GM15510 (cell line): ENCODE data around the gene SPAG5.

Experiments
- POLR2A ChIP-seq: IDR thresholded peaks from 3 replicates; pipeline ENCODE4 v1.6.1; 2011; ENCODE audit warnings: borderline replicate concordance; ENCODE audit not compliant: insufficient read length; ENCODE audit errors: extremely low read depth

The SPAG5 gene

GRCh38 chr17:28544402-28545140, 54.3 kb downstream of the SPAG5 start:
- TF ChIP-seq POLR2A = no peak

GRCh38 chr17:28541439-28541838, 57.4 kb downstream of the SPAG5 start:
- TF ChIP-seq POLR2A = no peak

- no peak for TF ChIP-seq POLR2A
Measured at GRCh38 chr17:28540231-28540630, 58.6 kb downstream of the SPAG5 start.

GRCh38 chr17:28538296-28538895, 60.4 kb downstream of the SPAG5 start:
- TF ChIP-seq POLR2A = no peak

GRCh38 chr17:28537219-28537610, 61.6 kb downstream of the SPAG5 start:
- TF ChIP-seq POLR2A = no peak

- no peak for TF ChIP-seq POLR2A
Measured at GRCh38 chr17:28536532-28537218, 62.1 kb downstream of the SPAG5 start.

- TF ChIP-seq POLR2A = no peak
Measured at GRCh38 chr17:28534740-28535375, 64.0 kb downstream of the SPAG5 start.

GRCh38 chr17:28533091-28533807, 65.6 kb downstream of the SPAG5 start:
- TF ChIP-seq POLR2A = no peak

- TF ChIP-seq POLR2A = no peak
Measured at GRCh38 chr17:28532050-28532960, 66.5 kb downstream of the SPAG5 start.

- TF ChIP-seq POLR2A = no peak
Measured at GRCh38 chr17:28530926-28531325, 67.9 kb downstream of the SPAG5 start.

GRCh38 chr17:28530250-28530649, 68.6 kb downstream of the SPAG5 start:
- TF ChIP-seq POLR2A = no peak

GRCh38 chr17:28529013-28529400, 69.8 kb downstream of the SPAG5 start:
- no peak for TF ChIP-seq POLR2A

- no peak for TF ChIP-seq POLR2A
Measured at GRCh38 chr17:28528327-28529012, 70.4 kb downstream of the SPAG5 start.
